Measurements from ENCODE around the gene MYO7B. TPM values are rescaled to one million over a fixed set of nuclear protein-coding genes. Genes with fewer than 3 reads are reported as not detected.

The MYO7B gene
- total and polyA plus RNA-seq, 5 donors from 2014 or later = 0.12 TPM; not detected in 4

DNA sequence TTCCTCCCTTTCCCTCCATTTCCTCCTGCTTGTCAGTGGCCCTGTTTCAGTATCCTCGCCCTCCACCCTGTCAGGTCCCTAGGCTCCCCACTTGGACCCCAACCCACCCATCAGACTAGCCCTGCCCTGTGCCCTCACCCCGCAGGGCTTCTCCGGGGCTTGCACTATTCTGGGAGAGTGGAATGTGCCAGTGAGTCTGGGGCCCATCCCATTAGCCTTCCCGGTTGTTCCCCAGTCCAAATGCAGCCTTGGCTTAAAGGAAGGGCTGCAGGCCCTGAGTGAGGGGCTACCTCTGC, 45.5 kb downstream of the MYO7B start:
- ATAC-seq (ENCODE audit: low read depth in 2 of 2) (no peak), DNase-seq (no peak)
- no peak overlapping the region for H3K4me3 Mint-ChIP-seq
- Histone ChIP-seq H3K9me3 (ENCODE audit: control insufficient read depth in 2 of 2, low read length in 2 of 2) (no peaks in the 10 kb centered on the region), H3K36me3 (ENCODE audit: control insufficient read depth, insufficient read depth, low read length) (no peaks in the 10 kb centered on the region), H3K27ac (ENCODE audit: insufficient read depth, low read length, poor library complexity, severe bottlenecking) (no peak overlapping the region), H3K27me3 (ENCODE audit: control insufficient read depth, insufficient read depth, low read length) (no peaks in the 10 kb centered on the region), H3K4me1 (ENCODE audit: control insufficient read depth, insufficient read depth, low read length, poor library complexity, severe bottlenecking) (peaks cover 4% of the 10 kb centered on the region), H3K4me3 (ENCODE audit: low read depth, low read length) (no peak overlapping the region)
- H3K4me1 Mint-ChIP-seq = peaks cover 0 to 6% (median 1%) of the 10 kb centered on the region in 4 donors
- no peak overlapping the region for H3K27ac Mint-ChIP-seq
- peaks cover 16% of the 10 kb centered on the region for H3K27me3 Mint-ChIP-seq
- H3K36me3 Mint-ChIP-seq = no peaks in the 10 kb centered on the region
- H3K9me3 Mint-ChIP-seq = no peaks in the 10 kb centered on the region

DNA sequence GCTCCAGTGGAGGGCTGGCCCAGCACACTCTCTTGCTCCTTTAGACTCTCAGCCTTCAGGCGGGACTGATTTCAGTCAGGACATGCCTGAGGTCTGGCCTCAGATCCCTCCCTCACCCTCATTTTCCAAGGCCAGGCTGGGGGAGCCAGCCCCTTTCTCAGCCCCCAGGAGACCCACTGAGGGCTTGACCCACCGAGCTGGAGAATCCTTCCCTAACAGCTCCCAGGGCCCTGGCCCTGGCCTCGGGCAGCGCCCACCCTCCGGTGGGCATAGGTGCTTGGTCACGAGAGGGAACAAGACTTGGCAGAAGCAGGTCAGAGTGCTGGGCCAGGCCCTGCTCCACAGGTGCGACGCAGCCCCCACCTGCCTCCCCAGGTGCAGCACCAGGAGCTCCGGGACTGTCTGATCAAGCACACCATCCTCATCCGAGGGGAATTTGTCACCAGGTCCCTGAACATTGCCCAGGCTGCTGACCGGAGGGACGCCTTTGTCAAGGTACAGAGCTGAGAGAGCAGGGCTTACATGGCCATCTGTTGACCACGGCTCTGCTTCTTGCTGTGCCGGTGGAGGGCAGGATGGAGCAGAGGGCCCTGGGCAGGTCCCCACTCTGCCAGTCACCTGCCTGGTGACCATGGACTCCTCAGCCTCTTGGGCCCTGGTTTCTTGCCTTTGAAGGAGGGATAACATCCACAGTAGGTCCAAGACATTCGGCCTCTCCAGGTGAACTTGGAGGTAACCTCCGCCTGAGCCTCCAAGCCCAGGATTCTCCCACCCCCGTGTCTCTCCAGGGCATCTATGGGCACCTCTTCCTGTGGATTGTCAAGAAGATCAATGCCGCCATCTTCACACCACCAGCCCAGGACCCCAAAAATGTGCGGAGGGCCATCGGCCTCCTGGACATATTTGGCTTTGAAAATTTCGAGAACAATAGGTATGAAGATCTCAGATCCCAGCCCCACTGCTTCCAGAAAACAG, 46.3 kb downstream of the MYO7B start:
- H3K27me3 ChIP-seq (ENCODE audit: control insufficient read depth, insufficient read depth, low read length) = no peaks in the 10 kb centered on the region
- Mint-ChIP-seq H3K4me3 (no peak overlapping the region), H3K4me1 (peaks cover 0 to 3% (median 1%) of the 10 kb centered on the region in 4 donors), H3K27me3 (peaks cover 18% of the 10 kb centered on the region), H3K27ac (no peak overlapping the region), H3K9me3 (no peaks in the 10 kb centered on the region), H3K36me3 (no peaks in the 10 kb centered on the region)
- no peak overlapping the region for H3K4me3 ChIP-seq (ENCODE audit: low read depth, low read length)
- no peaks in the 10 kb centered on the region for H3K4me1 ChIP-seq (ENCODE audit: control insufficient read depth, insufficient read depth, low read length, poor library complexity, severe bottlenecking)
- no peak for ATAC-seq (ENCODE audit: low read depth in 2 of 2)
- no peak for DNase-seq
- H3K36me3 ChIP-seq (ENCODE audit: control insufficient read depth, insufficient read depth, low read length) = no peaks in the 10 kb centered on the region
- H3K9me3 ChIP-seq (ENCODE audit: control insufficient read depth in 2 of 2, low read length in 2 of 2) = no peaks in the 10 kb centered on the region
- H3K27ac ChIP-seq (ENCODE audit: insufficient read depth, low read length, poor library complexity, severe bottlenecking) = no peak overlapping the region

DNA sequence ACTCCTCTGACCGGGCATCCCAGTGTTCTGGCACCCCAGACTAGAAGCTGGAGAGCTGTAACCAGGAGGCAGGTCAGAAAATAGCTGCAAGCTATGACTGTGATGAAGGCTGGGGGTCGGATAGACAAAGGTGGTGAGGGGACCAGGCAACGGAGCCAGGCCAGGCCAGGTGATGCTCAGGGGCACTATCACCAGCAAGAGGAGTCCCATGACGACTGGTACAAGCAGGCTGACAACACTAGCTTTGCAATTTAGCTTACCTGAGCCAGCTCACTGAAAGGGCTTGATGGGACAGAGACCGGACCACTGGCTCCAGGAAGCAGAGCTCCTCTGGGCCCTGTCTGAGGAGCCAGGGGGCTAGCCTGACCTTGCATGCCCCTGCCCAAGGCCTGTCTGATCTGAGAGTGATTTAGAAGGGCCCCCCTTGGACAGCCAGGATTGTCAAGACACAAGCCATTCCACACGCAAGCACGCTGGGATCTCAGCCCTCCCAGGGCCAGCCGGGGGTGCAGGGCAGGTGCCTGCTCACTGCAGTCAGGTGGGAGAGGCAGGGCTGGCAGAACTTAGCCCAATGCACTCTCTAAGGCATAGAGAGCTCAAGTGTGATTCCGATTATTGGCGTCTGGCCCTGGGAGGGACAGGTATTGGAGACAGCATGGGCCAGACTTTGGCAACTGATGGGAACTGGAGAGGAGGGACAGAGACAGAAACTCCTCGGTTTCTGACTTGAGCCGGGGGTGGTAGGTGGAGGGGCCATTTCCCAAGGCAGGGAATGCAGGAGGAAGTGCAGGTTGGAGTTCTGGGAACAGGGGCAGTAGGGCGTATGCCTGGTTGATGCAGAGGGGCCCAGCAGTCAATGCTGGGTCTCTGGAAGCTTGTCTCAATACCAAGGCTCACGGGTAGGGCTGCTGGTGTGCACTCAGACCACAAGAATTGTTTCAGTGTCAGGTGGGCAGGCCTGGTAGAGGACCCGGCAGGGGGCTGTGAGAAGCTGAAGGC, 47.7 kb downstream of the MYO7B start:
- Histone ChIP-seq H3K27me3 (ENCODE audit: control insufficient read depth, insufficient read depth, low read length) (no peaks in the 10 kb centered on the region), H3K36me3 (ENCODE audit: control insufficient read depth, insufficient read depth, low read length) (no peaks in the 10 kb centered on the region), H3K9me3 (ENCODE audit: control insufficient read depth in 2 of 2, low read length in 2 of 2) (no peaks in the 10 kb centered on the region), H3K27ac (ENCODE audit: insufficient read depth, low read length, poor library complexity, severe bottlenecking) (no peak overlapping the region), H3K4me3 (ENCODE audit: low read depth, low read length) (no peak overlapping the region), H3K4me1 (ENCODE audit: control insufficient read depth, insufficient read depth, low read length, poor library complexity, severe bottlenecking) (no peaks in the 10 kb centered on the region)
- ATAC-seq (ENCODE audit: low read depth in 2 of 2) = no peak
- no peaks in the 10 kb centered on the region for H3K9me3 Mint-ChIP-seq
- peaks cover 14% of the 10 kb centered on the region for H3K27me3 Mint-ChIP-seq
- H3K4me3 Mint-ChIP-seq = no peak overlapping the region
- DNase-seq = no peak
- H3K27ac Mint-ChIP-seq = peak overlapping the region in 1 of 3 donors; percentile 67
- H3K4me1 Mint-ChIP-seq = peaks cover 0 to 2% (median 0%) of the 10 kb centered on the region in 4 donors
- no peaks in the 10 kb centered on the region for H3K36me3 Mint-ChIP-seq

DNA sequence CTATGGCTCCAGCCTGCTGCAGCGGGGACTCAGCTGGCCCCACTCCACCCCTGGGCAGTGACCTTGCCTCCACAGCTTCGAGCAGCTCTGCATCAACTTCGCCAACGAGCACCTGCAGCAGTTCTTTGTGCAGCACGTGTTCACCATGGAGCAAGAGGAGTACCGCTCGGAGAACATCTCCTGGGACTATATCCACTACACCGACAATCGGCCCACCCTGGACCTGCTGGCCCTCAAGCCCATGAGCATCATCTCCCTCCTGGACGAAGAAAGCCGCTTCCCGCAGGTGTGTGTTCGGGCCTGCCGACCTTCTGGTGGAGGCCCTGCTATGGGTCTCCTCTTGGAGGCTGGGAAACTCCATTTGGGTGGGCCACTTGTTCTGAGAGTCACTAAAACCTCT, 48.6 kb downstream of the MYO7B start:
- H3K27ac Mint-ChIP-seq = no peak overlapping the region
- ATAC-seq (ENCODE audit: low read depth in 2 of 2) = no peak

DNA sequence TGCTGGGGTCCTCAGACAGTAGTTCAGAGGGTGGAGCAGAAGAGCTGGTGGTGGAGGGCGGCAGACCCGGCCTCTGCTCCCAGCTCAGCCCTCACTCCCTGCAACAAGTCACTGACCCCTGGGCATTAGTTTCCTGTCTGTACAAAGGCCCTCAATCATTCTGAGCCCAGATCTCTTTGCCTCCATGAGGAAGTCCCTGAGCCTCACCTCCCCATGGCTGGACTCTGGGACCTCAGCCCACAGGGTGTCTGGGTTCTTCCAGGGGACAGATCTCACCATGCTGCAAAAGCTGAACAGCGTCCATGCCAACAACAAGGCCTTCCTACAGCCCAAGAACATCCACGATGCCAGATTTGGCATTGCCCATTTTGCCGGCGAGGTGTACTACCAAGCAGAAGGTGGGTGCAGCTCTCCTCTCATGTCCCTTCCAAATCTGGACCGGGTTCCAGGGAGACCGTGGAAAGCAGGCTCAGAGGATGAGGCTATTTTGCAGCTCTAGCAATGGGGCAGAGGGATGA, 49.1 kb downstream of the MYO7B start:
- Histone ChIP-seq H3K27ac (ENCODE audit: insufficient read depth, low read length, poor library complexity, severe bottlenecking) (no peak overlapping the region), H3K4me3 (ENCODE audit: low read depth, low read length) (no peak overlapping the region), H3K36me3 (ENCODE audit: control insufficient read depth, insufficient read depth, low read length) (no peaks in the 10 kb centered on the region), H3K27me3 (ENCODE audit: control insufficient read depth, insufficient read depth, low read length) (no peaks in the 10 kb centered on the region), H3K4me1 (ENCODE audit: control insufficient read depth, insufficient read depth, low read length, poor library complexity, severe bottlenecking) (no peaks in the 10 kb centered on the region), H3K9me3 (ENCODE audit: control insufficient read depth in 2 of 2, low read length in 2 of 2) (no peaks in the 10 kb centered on the region)
- Mint-ChIP-seq H3K9me3 (no peaks in the 10 kb centered on the region), H3K36me3 (no peaks in the 10 kb centered on the region), H3K4me3 (no peak overlapping the region), H3K27ac (peak overlapping the region in 1 of 3 donors; percentile 57), H3K27me3 (peaks cover 4% of the 10 kb centered on the region), H3K4me1 (no peaks in the 10 kb centered on the region)
- DNase-seq (no peak), ATAC-seq (ENCODE audit: low read depth in 2 of 2) (no peak)

More for the DNA sequence above, 48.6 kb downstream of the MYO7B start:
- Histone ChIP-seq H3K27ac (ENCODE audit: insufficient read depth, low read length, poor library complexity, severe bottlenecking) (no peak overlapping the region), H3K9me3 (ENCODE audit: control insufficient read depth in 2 of 2, low read length in 2 of 2) (no peaks in the 10 kb centered on the region), H3K4me3 (ENCODE audit: low read depth, low read length) (no peak overlapping the region), H3K36me3 (ENCODE audit: control insufficient read depth, insufficient read depth, low read length) (no peaks in the 10 kb centered on the region), H3K27me3 (ENCODE audit: control insufficient read depth, insufficient read depth, low read length) (no peaks in the 10 kb centered on the region), H3K4me1 (ENCODE audit: control insufficient read depth, insufficient read depth, low read length, poor library complexity, severe bottlenecking) (no peaks in the 10 kb centered on the region)
- Mint-ChIP-seq H3K9me3 (no peaks in the 10 kb centered on the region), H3K4me3 (no peak overlapping the region), H3K27me3 (peaks cover 6% of the 10 kb centered on the region), H3K4me1 (no peaks in the 10 kb centered on the region), H3K36me3 (no peaks in the 10 kb centered on the region)
- no peak for DNase-seq

DNA sequence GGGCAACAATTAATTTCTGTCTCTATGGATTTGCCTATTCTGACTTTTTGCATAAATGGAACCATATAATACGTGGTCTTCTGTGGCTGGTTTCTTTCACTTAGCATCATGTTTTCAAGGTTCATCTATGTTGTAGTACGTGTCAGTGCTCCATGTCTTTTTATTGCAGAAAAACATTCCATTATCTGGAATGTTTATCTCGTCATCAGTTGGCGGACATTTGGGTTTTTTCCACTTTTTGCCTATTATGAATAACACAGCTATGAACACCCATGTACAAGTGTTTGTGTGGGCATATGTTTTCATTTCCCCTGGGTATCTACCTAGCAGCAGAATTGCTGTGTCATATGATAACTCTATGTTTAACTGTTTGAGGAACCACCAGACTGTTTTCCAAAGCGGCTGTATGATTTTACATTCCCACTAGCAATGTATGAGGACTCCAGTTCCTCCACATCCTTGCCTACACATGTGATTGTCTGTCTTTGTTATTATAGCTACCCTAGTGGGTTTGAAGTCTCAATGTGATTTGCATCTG, 49.9 kb downstream of the MYO7B start:
- no peak for ATAC-seq (ENCODE audit: low read depth in 2 of 2)
- Histone ChIP-seq H3K4me3 (ENCODE audit: low read depth, low read length) (no peak overlapping the region), H3K27me3 (ENCODE audit: control insufficient read depth, insufficient read depth, low read length) (no peaks in the 10 kb centered on the region), H3K9me3 (ENCODE audit: control insufficient read depth in 2 of 2, low read length in 2 of 2) (no peaks in the 10 kb centered on the region), H3K27ac (ENCODE audit: insufficient read depth, low read length, poor library complexity, severe bottlenecking) (no peak overlapping the region), H3K36me3 (ENCODE audit: control insufficient read depth, insufficient read depth, low read length) (no peaks in the 10 kb centered on the region), H3K4me1 (ENCODE audit: control insufficient read depth, insufficient read depth, low read length, poor library complexity, severe bottlenecking) (no peaks in the 10 kb centered on the region)
- Mint-ChIP-seq H3K4me1 (no peaks in the 10 kb centered on the region), H3K27ac (no peak overlapping the region), H3K27me3 (peaks cover 4% of the 10 kb centered on the region), H3K9me3 (no peaks in the 10 kb centered on the region), H3K4me3 (no peak overlapping the region), H3K36me3 (no peaks in the 10 kb centered on the region)
- DNase-seq = no peak

DNA sequence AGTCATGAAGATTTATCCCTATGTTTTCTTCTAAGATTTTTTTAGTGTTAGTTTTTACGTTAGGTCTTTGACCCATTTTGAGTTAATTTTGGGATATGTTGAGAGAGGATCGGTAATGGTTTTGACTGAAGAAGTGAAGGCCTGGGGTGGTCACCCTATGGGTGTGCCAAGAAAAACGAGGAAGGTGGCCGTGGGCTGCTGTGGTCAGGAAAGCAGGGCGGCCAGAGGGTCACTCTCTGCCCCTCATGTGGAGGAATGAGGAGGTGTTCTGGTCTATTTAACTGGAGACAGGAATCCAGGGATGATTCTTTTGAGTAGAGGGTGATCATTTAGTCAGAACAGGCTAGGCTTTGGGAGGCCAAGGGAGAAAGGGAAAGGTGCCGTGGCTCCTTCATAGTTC, 50.7 kb downstream of the MYO7B start:
- Mint-ChIP-seq H3K27ac (no peak overlapping the region), H3K27me3 (peaks cover 4% of the 10 kb centered on the region), H3K4me1 (peaks cover 0 to 1% (median 0%) of the 10 kb centered on the region in 4 donors), H3K36me3 (no peaks in the 10 kb centered on the region), H3K4me3 (no peak overlapping the region), H3K9me3 (no peaks in the 10 kb centered on the region)
- Histone ChIP-seq H3K27ac (ENCODE audit: insufficient read depth, low read length, poor library complexity, severe bottlenecking) (no peak overlapping the region), H3K9me3 (ENCODE audit: control insufficient read depth in 2 of 2, low read length in 2 of 2) (no peaks in the 10 kb centered on the region), H3K27me3 (ENCODE audit: control insufficient read depth, insufficient read depth, low read length) (no peaks in the 10 kb centered on the region), H3K4me1 (ENCODE audit: control insufficient read depth, insufficient read depth, low read length, poor library complexity, severe bottlenecking) (no peaks in the 10 kb centered on the region), H3K4me3 (ENCODE audit: low read depth, low read length) (no peak overlapping the region), H3K36me3 (ENCODE audit: control insufficient read depth, insufficient read depth, low read length) (no peaks in the 10 kb centered on the region)
- DNase-seq (no peak), ATAC-seq (ENCODE audit: low read depth in 2 of 2) (no peak)
